Endodermal cell (in vitro differentiated cells): ENCODE results near the gene ATP6V0B. TPM values are rescaled to one million over a fixed set of nuclear protein-coding genes. Genes with fewer than 3 reads are reported as not detected.
A peak's percentile ranks its signal among the peaks of the same experiment; 100 is the strongest.

Experiments used
- DNase-seq: peaks from one replicate; pipeline ENCODE4 v3.0.0-alpha.2; 2017
- H3K27ac ChIP-seq: 2 replicates; pipeline ENCODE4 v1.5.1; 2013; ENCODE audit warnings: mild to moderate bottlenecking, low read depth, low read length, moderate library complexity
- H3K27me3 ChIP-seq: 2 replicates; pipeline ENCODE4 v1.6.1; 2013; ENCODE audit warnings: mild to moderate bottlenecking, low read length, moderate library complexity; ENCODE audit not compliant: insufficient read depth, control insufficient read depth, poor library complexity, severe bottlenecking
- H3K36me3 ChIP-seq: 2 replicates; pipeline ENCODE4 v1.7.0; 2013; ENCODE audit warnings: mild to moderate bottlenecking, low read length, moderate library complexity; ENCODE audit not compliant: control insufficient read depth, insufficient read depth
- H3K4me1 ChIP-seq: one replicate; pipeline ENCODE4 v1.7.0; 2013; ENCODE audit warnings: low read length; ENCODE audit not compliant: control insufficient read depth, insufficient read depth
- H3K4me3 ChIP-seq: 2 replicates; pipeline ENCODE4 v1.5.1; 2013; ENCODE audit warnings: mild to moderate bottlenecking, low read length, moderate library complexity
- H3K9ac ChIP-seq: 2 replicates; pipeline ENCODE4 v1.6.1; 2013; ENCODE audit warnings: mild to moderate bottlenecking, low read length, moderate library complexity; ENCODE audit not compliant: poor library complexity, severe bottlenecking; ENCODE audit errors: extremely low read depth
- H3K9me3 ChIP-seq: 2 replicates; pipeline ENCODE4 v1.6.1; 2013; ENCODE audit warnings: mild to moderate bottlenecking, low read length, moderate library complexity; ENCODE audit not compliant: control insufficient read depth
- H3K27ac Mint-ChIP-seq: 2 replicates; pipeline ENCODE4 v1.8.0; 2020; ENCODE audit warnings: mixed read lengths
- H3K27me3 Mint-ChIP-seq: 2 replicates; pipeline ENCODE4 v1.8.0; 2021; ENCODE audit warnings: mild to moderate bottlenecking, mixed read lengths; ENCODE audit not compliant: insufficient read depth
- H3K36me3 Mint-ChIP-seq: 2 replicates; pipeline ENCODE4 v1.8.0; 2020; ENCODE audit warnings: low read depth, mixed read lengths
- H3K4me1 Mint-ChIP-seq: 2 replicates; pipeline ENCODE4 v1.8.0; 2020; ENCODE audit warnings: mixed read lengths
- H3K4me3 Mint-ChIP-seq: 2 replicates; pipeline ENCODE4 v1.8.0; 2020; ENCODE audit warnings: mild to moderate bottlenecking, moderate library complexity, mixed read lengths
- H3K9me3 Mint-ChIP-seq: 2 replicates; pipeline ENCODE4 v1.8.0; 2020; ENCODE audit warnings: mild to moderate bottlenecking, mixed read lengths
- CTCF ChIP-seq: fragments of 200-600 bp; sonication (generic); conservative IDR thresholded peaks from 2 replicates; pipeline ENCODE4 v1.5.0; 2021; ENCODE audit warnings: antibody characterized with exemption, mild to moderate bottlenecking
- WGBS, 2 experiments: methylation state at CpG; one replicate each; pipeline versions ENCODE4 v1.1.5 to v1.1.7; 2013; ENCODE audit warnings: missing lambda C conversion rate in 2 of 2, mixed read lengths in 1 of 2; ENCODE audit not compliant: insufficient coverage in 1 of 2, insufficient read length in 1 of 2; 5-methylcytosine and 5-hydroxymethylcytosine counted together
- total RNA-seq, 2 donors: library from RNA; stranded (reverse); fragmentation: NEBNext Ultra II Directional in 1 of 2; extraction: Animal tissue kit (Norgen Biotek cat#: 25700) in 1 of 2; gene quantifications; 2 replicates in 1 of 2; 3 replicates in 1 of 2; pipeline ENCODE4 v1.2.1, GENCODE V29; 2021

ATP6V0B gene
- total RNA-seq, 2 donors from 2014 or later = 108 to 116 TPM

- no peak for TF ChIP-seq CTCF
- H3K9ac ChIP-seq = no peak overlapping the region
- H3K4me1 Mint-ChIP-seq = peaks cover 13% of the 10 kb centered on the region
- H3K27me3 ChIP-seq = no peaks in the 10 kb centered on the region
- peaks cover 12% of the 10 kb centered on the region for H3K36me3 ChIP-seq
- no peak overlapping the region for H3K4me3 ChIP-seq
- H3K36me3 Mint-ChIP-seq = peaks cover 3% of the 10 kb centered on the region
- H3K4me1 ChIP-seq = peaks cover 10% of the 10 kb centered on the region
- H3K4me3 Mint-ChIP-seq = no peak overlapping the region
- no peak for DNase-seq
- no peak overlapping the region for H3K27ac ChIP-seq
- H3K9me3 ChIP-seq = no peaks in the 10 kb centered on the region
- H3K9me3 Mint-ChIP-seq = no peaks in the 10 kb centered on the region
- WGBS, 2 experiments = 83 to 86% methylated on average over 7 to 13 of the region's 13 CpGs
- H3K27me3 Mint-ChIP-seq = no peaks in the 10 kb centered on the region
- H3K27ac Mint-ChIP-seq = no peak overlapping the region
Measured at GRCh38 chr1:43949678-43950077, 25.1 kb upstream of the ATP6V0B start.

DNA sequence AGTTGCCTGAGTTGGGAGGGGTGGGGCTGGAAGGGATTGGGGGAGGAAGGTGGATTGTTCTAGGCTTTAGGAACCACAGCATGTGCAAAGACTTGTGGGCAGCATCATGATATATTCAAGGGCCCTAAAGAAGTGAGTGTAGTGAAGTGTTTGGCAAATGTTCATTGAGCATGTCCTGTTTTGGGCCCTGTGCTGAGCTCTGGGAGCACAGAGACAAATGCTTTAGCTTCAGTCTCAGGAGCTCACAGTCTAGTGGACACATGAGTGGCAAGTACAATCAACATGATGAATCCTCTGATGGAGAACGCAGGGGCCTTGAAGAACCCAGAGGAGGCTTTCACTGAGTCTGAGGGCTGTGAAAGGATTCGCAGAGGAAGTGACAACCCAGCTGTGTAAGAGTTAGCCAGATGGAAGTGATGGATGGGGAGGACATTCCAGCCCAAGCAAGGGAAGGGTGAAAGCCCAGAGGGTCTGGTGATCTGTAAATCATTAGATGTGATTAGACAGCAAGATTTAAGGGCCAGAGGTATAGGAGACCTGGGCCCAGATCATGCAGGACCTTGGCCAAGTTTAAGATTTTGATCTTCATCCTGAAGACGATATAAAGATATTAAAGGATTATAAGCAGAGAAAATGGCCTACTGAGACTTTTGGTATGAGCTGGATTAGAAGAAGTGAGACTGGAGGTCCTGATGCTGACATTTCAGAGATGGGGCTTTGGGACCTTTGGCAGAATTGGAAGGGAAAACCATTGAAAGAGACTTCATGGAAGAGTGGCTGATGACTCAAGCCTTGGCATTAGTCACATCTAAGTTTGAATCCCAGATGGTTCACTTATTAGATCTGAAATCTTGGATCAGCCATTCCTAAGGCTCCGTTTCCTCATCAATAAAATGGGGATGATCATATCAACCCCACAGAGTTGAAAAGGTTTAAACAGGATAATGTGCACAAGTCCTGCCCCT lies 23.5 kb upstream of the ATP6V0B start:
- H3K27ac Mint-ChIP-seq = no peak overlapping the region
- Histone ChIP-seq H3K9ac (no peak overlapping the region), H3K27ac (no peak overlapping the region), H3K4me3 (no peak overlapping the region), H3K4me1 (peaks cover 7% of the 10 kb centered on the region), H3K36me3 (peaks cover 13% of the 10 kb centered on the region), H3K27me3 (no peaks in the 10 kb centered on the region), H3K9me3 (no peaks in the 10 kb centered on the region)
- peaks cover 3% of the 10 kb centered on the region for H3K36me3 Mint-ChIP-seq
- no peak for DNase-seq
- peaks cover 14% of the 10 kb centered on the region for H3K4me1 Mint-ChIP-seq
- 92 to 94% methylated on average over 2 to 4 of the region's 4 CpGs for WGBS, 2 experiments
- H3K9me3 Mint-ChIP-seq = no peaks in the 10 kb centered on the region
- H3K27me3 Mint-ChIP-seq = no peaks in the 10 kb centered on the region
- no peak overlapping the region for H3K4me3 Mint-ChIP-seq
- TF ChIP-seq CTCF = no peak

GRCh38 chr1:43952731-43953346 lies 21.9 kb upstream of the ATP6V0B start:
- H3K27me3 ChIP-seq = no peaks in the 10 kb centered on the region
- Mint-ChIP-seq H3K4me3 (no peak overlapping the region), H3K27ac (no peak overlapping the region), H3K27me3 (no peaks in the 10 kb centered on the region), H3K4me1 (peaks cover 14% of the 10 kb centered on the region), H3K9me3 (no peaks in the 10 kb centered on the region), H3K36me3 (peaks cover 8% of the 10 kb centered on the region)
- H3K9ac ChIP-seq = no peak overlapping the region
- WGBS, 2 experiments = 70 to 86% methylated on average over 8 of the region's 8 CpGs
- no peak overlapping the region for H3K4me3 ChIP-seq
- TF ChIP-seq CTCF = no peak
- peaks cover 25% of the 10 kb centered on the region for H3K36me3 ChIP-seq
- H3K9me3 ChIP-seq = no peaks in the 10 kb centered on the region
- peaks cover 5% of the 10 kb centered on the region for H3K4me1 ChIP-seq
- peak; percentile 90 for DNase-seq
- H3K27ac ChIP-seq = no peak overlapping the region
